HFF-Myc (cell line): ENCODE results near the gene CHORDC1.

ENCODE experiments used
- DNase-seq: peaks from one replicate; pipeline ENCODE4 v3.0.0-alpha.2; 2011; ENCODE audit warnings: low read depth; ENCODE audit errors: extremely low read depth
- H3K4me3 ChIP-seq: replicated peaks from 2 replicates; pipeline ENCODE4 v1.5.1; 2011; ENCODE audit warnings: low read depth, mild to moderate bottlenecking, control low read depth, low read length
- CTCF ChIP-seq: IDR thresholded peaks from 2 replicates; pipeline ENCODE4 v1.5.1; 2012; ENCODE audit warnings: mild to moderate bottlenecking, low read depth, low read length, control low read depth; ENCODE audit errors: missing control alignments

Gene CHORDC1

GRCh38 chr11:90235526-90235925 lies 12.7 kb upstream of the CHORDC1 start:
- DNase-seq: no peak
- TF ChIP-seq CTCF: no peak
- no peak overlapping the region for H3K4me3 ChIP-seq

- no peak overlapping the region for H3K4me3 ChIP-seq
- no peak for TF ChIP-seq CTCF
- no peak for DNase-seq
Observed at GRCh38 chr11:90234977-90235376, 12.1 kb upstream of the CHORDC1 start.

- TF ChIP-seq CTCF: no peak
- DNase-seq: no peak
- H3K4me3 ChIP-seq: no peak overlapping the region
Observed at GRCh38 chr11:90229791-90230190, 6.9 kb upstream of the CHORDC1 start.

GRCh38 chr11:90228056-90228455 lies 5.2 kb upstream of the CHORDC1 start:
- no peak for TF ChIP-seq CTCF
- no peak for DNase-seq
- no peak overlapping the region for H3K4me3 ChIP-seq

- TF ChIP-seq CTCF: no peak
- peak overlapping the region; percentile 76 for H3K4me3 ChIP-seq
- no peak for DNase-seq
Observed at GRCh38 chr11:90223248-90223585, 368 bp upstream of the CHORDC1 start.

- DNase-seq: no peak
- no peak for TF ChIP-seq CTCF
- H3K4me3 ChIP-seq: peak overlapping the region; percentile 76
Observed at GRCh38 chr11:90221803-90222458, 918 bp downstream of the CHORDC1 start.

GRCh38 chr11:90220391-90220790 lies 2.5 kb downstream of the CHORDC1 start:
- H3K4me3 ChIP-seq: peak overlapping the region; percentile 76
- TF ChIP-seq CTCF: no peak
- no peak for DNase-seq
